GM19240 (cell line): ENCODE measurements around the gene SWT1.
"Not testable (repeated sequence)": the region's sequence is repeated elsewhere in the genome, so short reads cannot be mapped to it uniquely, and the experiment has no call there.

Experiments used
- DNase-seq: peaks from one replicate; pipeline ENCODE4 v3.0.0; 2011; ENCODE audit warnings: low spot score; ENCODE audit not compliant: insufficient read length

Gene SWT1

DNA sequence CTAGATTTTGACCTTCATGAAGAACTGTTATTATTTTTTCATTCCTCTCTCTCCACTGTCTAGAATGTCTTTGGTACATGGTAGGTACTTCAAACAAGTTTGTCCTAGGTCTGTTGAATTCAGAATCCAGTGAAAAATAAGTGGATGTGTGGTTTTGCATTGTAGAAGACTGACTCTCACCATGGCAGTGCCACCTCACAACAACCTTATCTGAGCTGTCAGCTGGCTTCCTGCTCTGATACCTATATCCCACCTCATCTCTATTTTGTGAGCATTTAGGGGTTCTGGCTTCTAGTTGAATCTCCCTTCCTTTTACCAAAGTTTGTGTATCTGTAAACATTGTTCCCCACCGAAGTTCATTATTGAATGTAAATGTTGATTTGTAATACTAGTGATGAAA, 9.1 kb downstream of the SWT1 start:
- no peak for DNase-seq

DNA sequence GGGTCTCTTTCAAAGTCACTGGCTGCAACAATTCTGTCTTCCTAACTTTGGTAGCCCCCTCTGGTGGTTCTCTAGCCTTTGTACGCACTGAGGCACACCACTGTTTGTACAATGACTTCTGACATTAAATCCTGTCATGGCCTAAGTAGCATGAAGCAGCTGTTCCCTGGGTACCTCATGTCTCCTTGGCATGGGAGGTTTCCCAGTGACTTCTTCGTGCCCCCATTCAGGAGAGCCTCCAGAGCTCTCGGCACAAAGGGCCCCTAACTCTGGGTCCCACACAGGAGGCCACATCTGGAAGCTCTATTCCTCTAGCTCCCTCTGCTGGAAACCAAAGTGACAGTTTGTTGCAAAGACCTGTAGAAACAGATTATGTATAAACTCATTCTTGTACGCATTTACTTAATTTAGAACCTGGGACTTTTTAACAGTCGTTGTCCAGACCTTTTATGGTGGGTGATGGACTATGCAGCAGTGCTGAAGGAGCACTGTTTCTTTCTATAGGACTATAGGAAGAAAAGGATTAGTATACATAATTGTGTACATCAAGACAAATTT, 13.4 kb downstream of the SWT1 start:
- DNase-seq = peak; percentile 46

DNA sequence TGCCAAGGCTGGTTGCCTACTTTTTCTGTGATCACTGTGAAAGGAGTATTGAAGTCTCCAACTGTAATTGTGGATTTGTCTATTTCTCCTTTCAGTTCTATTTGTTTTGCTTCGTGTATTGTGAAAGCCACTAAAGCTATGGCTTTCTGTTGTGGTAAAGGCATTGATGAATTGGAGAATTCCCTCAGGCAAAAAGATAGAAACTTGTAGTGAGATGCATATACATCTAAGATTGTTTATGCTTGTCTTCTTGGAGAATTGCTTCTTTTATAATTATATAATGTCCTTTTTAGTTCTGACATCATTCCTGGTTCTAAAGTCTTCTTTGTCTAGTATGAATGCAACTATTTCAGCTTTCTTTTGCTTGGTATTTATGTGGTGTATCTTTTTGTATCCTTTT, 36.8 kb downstream of the SWT1 start:
- no peak for DNase-seq

DNA sequence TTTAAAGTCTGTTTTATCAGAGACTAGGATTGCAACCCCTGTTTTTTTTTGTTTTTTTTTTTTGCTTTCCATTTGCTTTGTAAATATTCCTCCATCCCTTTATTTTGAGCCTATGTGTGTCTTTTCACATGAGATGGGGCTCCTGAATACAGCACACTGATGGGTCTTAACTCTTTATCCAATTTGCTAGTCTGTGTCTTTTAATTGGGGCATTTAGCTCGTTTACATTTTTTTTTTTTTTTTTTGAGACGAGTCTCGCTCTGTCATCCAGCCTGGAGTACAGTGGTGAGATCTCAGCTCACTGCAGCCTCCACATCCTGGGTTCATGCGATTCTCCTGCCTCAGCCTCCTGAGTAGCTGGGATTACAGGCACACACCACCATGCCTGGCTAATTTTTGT, 41.7 kb downstream of the SWT1 start:
- not testable (repeated sequence) for DNase-seq

DNA sequence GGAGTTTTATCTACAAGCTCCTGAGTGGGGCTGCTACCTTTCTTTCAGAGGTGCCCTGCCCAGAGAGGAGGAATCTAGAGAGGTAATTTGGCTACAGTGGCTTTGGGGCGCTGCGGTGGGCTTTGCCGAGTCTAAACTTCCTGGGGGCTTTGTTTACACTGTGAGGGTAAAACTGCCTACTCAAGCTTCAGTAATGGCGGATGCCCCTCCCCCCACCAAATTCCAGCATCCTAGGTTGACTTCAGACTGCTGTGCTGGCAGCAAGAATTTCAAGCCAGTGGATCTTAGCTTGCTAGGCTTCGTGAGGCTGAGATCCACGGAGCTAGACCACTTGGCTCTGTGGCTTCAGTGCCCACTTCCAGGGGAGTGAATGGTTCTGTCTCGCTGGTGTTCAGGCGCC, 43.9 kb downstream of the SWT1 start:
- no peak for DNase-seq

DNA sequence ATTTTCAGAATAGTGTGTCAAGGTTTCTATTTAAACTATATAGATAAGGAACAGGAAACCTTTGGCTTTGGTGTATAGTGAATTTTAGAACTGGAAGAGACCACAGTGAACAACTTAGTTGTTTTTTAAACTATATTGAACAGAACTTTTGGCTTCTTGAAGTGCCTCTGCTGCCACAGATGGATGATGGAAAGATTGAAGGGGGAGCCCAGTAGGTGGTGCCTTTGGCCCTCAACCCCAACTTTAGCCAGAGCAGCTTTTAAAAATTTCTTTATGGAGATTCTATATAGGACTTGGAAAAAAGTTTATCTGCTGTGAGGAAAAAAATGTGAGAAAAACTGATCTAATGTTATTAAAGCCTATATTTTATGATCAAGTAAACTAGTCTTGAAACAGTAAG, 50.2 kb downstream of the SWT1 start:
- DNase-seq = no peak

DNA sequence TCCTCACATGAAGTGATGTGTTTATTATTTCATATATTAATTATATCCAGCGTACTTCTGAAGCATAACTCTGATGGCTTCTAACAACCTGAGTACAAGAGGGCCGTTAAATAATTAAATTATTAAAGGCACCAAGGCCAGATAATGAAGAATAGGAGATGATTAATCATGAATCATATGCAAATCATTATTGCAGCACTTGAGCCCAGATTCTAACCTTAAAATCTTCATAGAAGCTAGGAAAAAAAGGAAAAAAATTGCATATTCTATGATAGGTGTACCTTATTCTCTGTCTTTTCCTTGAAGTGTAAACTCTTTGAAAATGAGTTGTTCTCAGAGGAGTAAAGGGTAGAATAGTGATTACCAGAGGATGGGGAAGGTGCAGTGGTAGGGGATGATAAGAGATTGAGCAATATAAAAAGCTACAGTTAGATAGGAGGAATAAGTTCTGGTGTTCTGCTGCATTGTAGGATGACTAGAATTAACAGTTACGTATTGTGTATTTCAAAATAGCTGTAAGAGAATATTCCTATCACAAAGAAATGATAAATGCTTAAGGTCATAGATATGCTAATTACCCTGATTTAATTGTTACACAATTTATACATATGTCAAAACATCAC, 51.1 kb downstream of the SWT1 start:
- no peak for DNase-seq

DNA sequence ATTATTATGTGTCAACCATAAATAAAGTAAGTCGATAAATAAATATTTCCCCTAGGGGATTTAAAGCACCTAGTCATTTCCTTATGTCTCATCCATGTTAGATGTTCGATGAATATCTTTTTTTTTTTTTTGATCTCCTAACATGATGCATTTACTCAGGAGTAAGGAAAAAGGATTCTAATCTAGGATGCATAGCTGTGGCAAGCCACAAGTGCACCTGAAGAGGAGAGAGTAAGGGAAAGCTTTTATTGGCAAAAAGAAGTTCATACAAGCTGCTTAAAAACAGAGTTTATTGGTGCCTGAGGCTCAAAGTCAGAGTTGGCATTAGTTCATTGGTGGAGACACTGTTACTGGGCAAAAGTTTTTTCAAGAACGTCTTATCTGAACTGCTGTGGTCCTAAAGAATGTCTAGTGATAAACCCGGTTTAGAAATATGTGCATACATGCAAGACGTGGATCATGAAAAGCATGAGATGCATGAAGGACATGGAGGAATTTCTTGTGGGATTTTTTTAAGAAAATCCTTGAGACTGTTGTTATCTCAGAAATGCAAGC, 51.7 kb downstream of the SWT1 start:
- DNase-seq = no peak

DNA sequence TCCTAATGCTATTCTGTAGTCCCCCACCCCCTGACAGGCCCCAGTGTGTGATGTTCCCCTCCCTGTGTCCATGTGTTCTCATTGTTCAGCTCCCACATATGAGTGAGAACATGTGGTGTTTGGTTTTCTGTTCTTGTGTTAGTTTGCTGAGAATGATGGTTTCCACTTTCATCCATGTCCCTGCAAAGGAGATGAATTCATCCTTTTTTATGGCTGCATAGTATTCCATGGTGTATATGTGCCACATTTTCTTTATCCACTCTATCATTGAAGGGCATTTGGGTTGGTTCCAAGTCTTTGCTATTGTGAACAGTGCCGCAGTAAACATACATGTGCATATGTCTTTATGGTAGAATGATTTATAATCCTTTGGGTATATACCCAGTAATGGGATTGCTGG, 52.4 kb downstream of the SWT1 start:
- DNase-seq = not testable (repeated sequence)

DNA sequence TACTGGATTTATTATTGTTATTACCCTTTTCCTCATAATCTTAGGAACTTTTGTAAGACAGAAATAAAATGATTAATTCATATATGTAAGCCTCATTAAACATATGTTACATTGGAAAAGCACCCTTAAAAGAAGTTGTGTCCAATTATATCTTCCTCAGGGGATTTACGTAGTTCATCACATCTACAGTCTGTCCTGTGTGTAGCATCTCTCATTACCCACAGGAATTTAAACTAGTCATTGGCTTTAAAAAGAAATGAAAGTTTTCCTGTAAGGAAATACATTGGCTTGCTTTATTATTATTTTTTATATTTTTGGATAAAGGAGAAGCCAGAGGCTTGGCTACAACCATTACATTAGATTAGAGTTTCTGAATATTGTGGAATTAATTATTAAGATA, 56.1 kb downstream of the SWT1 start:
- no peak for DNase-seq

DNA sequence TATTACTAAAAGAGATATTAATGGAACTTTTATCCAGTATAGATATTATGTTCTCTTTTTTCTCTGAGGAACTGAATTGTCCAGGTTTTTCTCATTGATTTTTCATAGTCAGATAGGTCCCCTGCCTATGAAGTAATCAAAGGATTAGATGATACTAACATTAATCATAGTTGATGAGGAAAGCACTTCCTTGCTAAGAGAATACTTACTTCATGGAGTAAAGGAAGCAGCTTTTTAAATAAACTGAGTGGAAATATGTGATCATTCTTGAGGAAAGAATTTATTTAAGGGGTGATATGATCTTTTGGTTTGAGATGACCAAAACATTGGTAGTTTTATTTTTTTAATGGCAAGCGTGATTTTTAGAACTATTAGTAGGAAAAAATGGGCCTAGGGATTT, 58.9 kb downstream of the SWT1 start:
- DNase-seq = no peak

DNA sequence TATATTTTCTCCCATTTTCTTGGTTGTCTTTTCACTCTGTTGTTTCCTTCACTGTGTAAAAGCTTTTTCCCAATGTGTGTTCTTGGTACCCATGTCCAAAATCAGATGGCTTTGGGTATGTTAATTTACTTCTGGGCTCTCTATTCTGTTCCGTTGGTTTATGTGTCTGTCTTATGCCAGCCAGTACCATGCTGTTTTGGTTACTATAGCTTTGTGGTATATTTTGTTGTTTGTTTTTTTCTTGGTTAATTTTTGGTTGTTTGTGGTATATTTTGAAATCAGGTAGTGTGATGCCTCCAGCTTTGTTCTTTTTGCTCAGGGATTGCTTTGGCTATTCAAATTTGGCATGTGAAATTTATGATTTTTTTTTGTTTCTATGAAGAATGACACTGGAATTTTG, 67.2 kb downstream of the SWT1 start:
- DNase-seq = no peak

DNA sequence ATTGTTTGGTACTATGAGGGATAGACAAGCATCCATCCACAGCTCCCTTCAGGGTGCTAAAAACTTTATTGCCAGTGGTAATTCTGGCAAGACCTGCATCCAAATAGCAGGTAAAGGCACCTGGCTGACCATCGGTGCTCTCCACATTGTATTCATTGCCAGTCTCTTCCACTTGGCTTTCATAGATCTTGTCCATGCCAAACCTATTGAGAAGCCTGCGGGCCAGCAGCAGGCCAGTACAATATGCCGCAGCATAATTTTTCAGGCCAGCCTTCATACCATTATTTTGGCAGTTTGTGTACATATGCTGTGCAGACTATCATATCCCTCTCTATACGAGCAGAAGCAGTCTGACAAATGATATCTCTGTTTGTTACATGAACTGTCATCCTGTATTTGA, 70.2 kb downstream of the SWT1 start:
- DNase-seq = no peak

DNA sequence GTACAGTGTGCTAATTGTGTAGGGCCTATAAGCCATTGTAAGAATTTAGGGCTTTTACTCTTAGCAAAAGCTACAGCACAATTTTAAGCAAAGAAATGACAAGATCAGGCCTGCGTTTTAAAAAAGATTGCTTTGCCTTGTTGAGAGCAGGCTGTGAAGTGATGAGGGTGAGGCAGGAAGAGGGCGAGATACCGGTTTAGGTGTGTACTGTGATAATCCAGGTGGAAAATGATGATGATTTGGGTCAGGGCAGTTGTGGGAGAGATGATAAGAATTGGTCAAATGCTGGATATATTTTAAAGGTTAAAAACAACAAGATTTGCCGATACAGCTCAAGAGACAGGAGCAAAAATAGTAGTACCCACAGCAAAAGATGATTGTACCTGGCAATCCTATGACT, 72.0 kb downstream of the SWT1 start:
- DNase-seq = no peak

DNA sequence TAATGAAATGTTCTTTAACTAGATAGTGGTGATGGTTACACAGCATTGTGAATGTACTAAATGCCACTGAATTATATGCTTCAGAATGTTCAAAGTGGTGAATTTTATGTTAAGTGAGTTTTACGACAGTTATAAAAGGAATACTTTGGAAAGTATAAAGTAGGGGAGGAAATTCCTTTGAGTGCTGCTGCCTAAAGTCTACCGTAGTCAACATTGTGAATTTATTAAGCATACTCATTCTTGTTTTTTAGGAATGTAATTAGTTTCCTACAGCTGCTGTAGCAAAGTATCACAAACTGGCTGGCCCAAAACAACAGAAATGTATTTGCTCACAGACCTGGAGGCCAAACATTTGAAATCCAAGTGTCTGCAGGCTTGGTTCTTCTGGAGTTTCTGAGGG, 73.0 kb downstream of the SWT1 start:
- DNase-seq = no peak

DNA sequence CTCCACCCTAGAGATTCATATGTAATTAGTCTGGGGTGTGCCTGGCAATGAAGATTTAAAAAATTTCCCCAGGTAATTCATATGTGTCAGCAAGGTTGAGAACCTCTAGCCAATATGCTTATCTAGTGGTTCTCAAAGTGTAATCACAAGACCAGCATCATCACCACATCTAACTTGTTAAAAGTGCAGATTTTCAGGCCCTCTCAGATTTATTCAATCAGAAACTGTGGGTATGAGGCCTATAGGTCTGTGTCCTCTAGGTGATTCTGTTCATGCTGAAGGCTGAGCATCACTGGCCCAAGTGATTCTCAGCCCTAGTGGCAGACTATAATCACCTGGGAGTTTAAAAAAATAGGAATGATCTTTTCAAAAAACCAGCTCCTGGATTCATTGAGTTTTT, 75.9 kb downstream of the SWT1 start:
- DNase-seq = no peak

DNA sequence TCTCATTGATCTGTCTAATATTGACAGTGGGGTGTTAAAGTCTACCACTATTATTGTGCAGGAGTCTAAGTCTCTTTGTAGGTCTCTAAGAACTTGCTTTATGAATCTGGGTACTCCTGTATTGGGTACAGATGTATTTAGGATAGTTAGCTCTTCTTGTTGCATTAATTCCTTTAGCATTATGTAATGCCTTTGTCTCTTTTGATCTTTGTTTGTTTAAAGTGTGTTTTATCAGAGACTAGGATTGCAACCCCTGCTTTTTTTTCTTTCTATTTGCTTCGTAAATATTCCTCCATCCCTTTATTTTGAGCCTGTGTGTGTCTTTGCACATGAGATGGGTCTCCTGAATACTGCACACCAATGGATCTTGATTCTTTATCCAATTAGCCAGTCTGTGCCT, 77.2 kb downstream of the SWT1 start:
- not testable (repeated sequence) for DNase-seq

DNA sequence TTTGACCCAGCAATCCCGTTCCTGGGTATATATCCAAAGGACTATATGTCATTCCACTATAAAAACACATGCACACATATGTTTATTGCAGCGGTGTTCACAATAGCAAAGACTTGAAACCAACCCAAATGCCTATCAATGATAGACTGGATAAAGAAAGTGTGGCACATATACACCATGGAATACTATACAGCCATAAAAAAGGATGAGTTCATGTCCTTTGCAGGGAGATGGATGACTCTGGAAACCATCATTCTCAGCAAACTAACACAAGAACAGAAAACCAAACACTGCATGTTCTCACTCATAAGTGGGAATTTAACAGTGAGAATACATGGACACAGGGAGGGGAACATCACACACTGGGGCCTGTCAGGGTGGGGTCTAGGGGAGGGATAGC, 80.2 kb downstream of the SWT1 start:
- DNase-seq = not testable (repeated sequence)

DNA sequence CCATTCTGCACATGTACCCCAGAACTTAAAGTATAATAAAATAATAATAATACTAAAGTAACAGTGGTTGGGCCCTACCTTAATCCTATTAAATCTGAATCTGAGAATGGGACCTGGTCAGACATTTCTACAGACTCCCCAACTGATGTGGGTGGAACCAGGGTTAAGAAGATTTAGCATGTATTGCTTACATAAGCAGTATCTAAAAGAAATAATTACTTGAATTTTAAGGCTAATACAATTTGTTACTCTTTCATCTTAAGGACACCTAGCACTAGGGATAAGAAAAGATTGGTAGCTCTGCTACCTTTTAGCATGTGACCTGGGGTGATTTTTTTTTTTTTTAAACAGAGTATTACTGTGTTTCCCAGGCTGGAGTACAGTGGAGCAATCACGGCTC, 80.7 kb downstream of the SWT1 start:
- no peak for DNase-seq

DNA sequence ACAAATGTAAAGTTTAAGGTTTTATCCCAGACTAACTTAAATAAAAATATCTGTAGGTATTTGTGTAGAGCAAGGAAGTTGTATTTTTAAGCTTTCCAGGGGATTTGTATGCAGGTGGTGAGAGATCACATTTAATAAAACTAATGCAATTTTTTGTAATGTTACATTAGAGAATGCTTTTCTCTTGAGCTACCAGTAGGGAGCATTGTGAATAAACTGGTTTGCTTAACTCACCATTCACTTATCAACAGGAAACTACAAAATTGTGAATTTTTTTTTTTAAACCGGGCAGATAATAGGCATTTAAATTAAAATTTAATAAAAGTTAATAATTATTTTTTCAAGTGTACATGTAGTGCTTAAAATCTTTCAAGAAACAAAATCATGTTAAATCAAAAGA, 81.5 kb downstream of the SWT1 start:
- DNase-seq = no peak

DNA sequence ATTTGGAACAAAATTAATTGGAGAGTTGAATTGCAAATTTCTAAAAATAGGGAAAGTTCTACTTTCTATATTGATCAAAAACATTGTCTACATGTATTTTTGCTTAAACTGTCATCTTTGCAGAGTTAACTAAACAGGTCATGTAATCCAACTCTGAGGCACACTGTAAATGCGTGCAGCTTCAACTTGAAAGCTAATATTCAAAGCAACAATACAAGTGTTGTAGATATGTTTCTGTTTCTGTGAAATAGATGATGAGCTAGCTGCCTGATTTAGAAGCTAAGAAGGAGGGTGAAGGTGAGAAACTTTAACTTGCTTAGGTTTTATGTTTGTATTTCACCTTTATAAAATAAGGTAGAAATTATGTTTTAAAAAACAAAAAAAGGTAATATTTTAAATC, 82.9 kb downstream of the SWT1 start:
- DNase-seq = no peak

DNA sequence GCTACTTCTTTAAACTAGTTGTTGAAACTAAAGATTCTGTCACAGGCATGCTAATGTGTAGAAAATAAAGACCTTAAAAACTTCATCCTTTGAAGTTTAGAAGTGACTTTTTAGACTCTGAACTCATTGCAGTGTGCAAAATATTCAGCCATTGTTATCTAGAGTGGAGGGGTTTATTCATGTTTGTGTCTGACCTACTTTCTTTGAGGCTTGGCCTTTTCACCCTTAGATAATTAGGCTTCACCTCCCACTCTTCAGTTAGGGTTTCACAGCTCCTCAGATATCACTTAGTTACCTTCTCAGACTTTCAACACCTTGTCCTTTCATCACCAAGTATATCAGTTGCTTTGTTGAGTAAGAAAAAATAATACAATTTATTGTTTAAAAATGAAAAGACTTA, 84.2 kb downstream of the SWT1 start:
- DNase-seq = no peak

DNA sequence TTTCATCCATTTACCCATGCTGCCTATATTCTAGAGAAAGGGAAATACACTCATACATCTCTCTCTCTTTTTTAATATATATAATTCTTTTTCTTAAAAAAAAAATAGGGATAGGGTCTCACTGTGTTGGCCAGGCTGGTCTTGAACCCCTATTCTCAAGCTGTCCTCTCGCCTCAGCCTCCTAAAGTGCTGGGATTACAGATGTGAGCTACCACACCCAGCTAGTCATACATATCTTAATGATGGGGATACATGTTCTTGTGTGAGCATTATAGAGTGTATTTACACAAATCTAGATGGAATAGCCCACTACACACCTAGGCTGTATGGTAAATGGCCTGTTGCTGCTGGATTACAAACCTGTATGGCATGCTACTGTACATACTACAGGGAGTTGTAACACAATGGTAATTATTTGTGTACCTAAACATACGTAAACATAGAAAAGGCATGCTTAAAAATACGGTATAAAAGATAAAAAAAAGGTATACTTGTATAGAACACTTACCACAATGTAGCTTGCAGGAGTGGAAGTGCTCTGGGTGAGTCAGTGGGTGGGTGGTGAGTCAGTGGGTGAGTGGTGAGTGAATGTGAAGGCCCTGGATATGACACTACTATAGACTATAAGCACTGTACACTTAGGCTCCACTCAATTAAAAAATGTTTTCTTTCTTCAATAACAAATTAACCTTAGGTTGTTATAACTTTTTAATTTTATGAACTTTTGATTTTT, 87.2 kb downstream of the SWT1 start:
- no peak for DNase-seq
